HEK293T (cell line): Measurements from ENCODE around the gene GALNT14.

Source experiments
- CTCF ChIA-PET: fragments of 350-600 bp; formaldehyde crosslinking; extraction: SDS; loops from one replicate; lab custom pipeline; 2021; ENCODE audit warnings: antibody characterized with exemption, inconsistent platforms; lab: Yijun Ruan, JAX
- POLR2A ChIA-PET: fragments of 350-600 bp; formaldehyde crosslinking; extraction: SDS; loops from one replicate; lab custom pipeline; 2020; ENCODE audit warnings: antibody characterized with exemption, inconsistent platforms; lab: Yijun Ruan, JAX
- DNase-seq: peaks from one replicate; pipeline ENCODE4 v3.0.0; 2012; ENCODE audit warnings: mixed read lengths; ENCODE audit errors: extremely low spot score
- ARNT ChIP-seq: fragments of 450-650 bp; IDR thresholded peaks from 2 replicates; pipeline ENCODE4 v1.6.1; 2017; ENCODE audit warnings: mild to moderate bottlenecking
- BHLHE40 ChIP-seq: fragments of 450-650 bp; IDR thresholded peaks from 2 replicates; pipeline ENCODE4 v1.6.1; 2016; ENCODE audit warnings: mild to moderate bottlenecking, moderate library complexity, borderline replicate concordance
- CTBP1 ChIP-seq: fragments of 450-650 bp; IDR thresholded peaks from 2 replicates; pipeline ENCODE4 v1.6.1; 2016; ENCODE audit warnings: borderline replicate concordance
- ELF4 ChIP-seq: fragments of 450-650 bp; IDR thresholded peaks from 2 replicates; pipeline ENCODE4 v1.6.1; 2017; ENCODE audit warnings: antibody characterized with exemption
- FOXA1 ChIP-seq: fragments of 450-650 bp; IDR thresholded peaks from 2 replicates; pipeline ENCODE4 v1.6.1; 2016; ENCODE audit warnings: mild to moderate bottlenecking
- FOXK2 ChIP-seq: fragments of 450-650 bp; IDR thresholded peaks from 2 replicates; pipeline ENCODE4 v1.6.1; 2016; ENCODE audit warnings: mild to moderate bottlenecking
- FOXM1 ChIP-seq: fragments of 450-650 bp; IDR thresholded peaks from 2 replicates; pipeline ENCODE4 v1.6.1; 2017; ENCODE audit warnings: mild to moderate bottlenecking, borderline replicate concordance
- HDGF ChIP-seq: fragments of 450-650 bp; IDR thresholded peaks from 2 replicates; pipeline ENCODE4 v1.6.1; 2017; ENCODE audit warnings: antibody characterized with exemption, borderline replicate concordance
- L3MBTL2 ChIP-seq: fragments of 450-650 bp; conservative IDR thresholded peaks from 2 replicates; pipeline ENCODE4 v1.6.1; 2016; ENCODE audit warnings: mild to moderate bottlenecking
- LEF1 ChIP-seq: fragments of 450-650 bp; IDR thresholded peaks from 2 replicates; pipeline ENCODE4 v1.6.1; 2017; ENCODE audit warnings: mild to moderate bottlenecking, borderline replicate concordance
- NFRKB ChIP-seq: fragments of 450-650 bp; IDR thresholded peaks from 2 replicates; pipeline ENCODE4 v1.6.1; 2016; ENCODE audit warnings: mild to moderate bottlenecking, moderate library complexity
- SP1 ChIP-seq: fragments of 450-650 bp; IDR thresholded peaks from 2 replicates; pipeline ENCODE4 v1.6.1; 2017
- SUZ12 ChIP-seq: fragments of 450-650 bp; IDR thresholded peaks from 2 replicates; pipeline ENCODE4 v1.6.1; 2016; ENCODE audit warnings: mild to moderate bottlenecking
- TARDBP ChIP-seq: fragments of 450-650 bp; IDR thresholded peaks from 2 replicates; pipeline ENCODE4 v1.6.1; 2016
- ZNF384 ChIP-seq: fragments of 450-650 bp; IDR thresholded peaks from 2 replicates; pipeline ENCODE4 v1.6.1; 2016
- TF ChIP-seq, protein P1 (sequence below): fragments of 450-650 bp; IDR thresholded peaks from 2 replicates; pipeline ENCODE4 v1.6.1; 2016

GALNT14 gene

DNA sequence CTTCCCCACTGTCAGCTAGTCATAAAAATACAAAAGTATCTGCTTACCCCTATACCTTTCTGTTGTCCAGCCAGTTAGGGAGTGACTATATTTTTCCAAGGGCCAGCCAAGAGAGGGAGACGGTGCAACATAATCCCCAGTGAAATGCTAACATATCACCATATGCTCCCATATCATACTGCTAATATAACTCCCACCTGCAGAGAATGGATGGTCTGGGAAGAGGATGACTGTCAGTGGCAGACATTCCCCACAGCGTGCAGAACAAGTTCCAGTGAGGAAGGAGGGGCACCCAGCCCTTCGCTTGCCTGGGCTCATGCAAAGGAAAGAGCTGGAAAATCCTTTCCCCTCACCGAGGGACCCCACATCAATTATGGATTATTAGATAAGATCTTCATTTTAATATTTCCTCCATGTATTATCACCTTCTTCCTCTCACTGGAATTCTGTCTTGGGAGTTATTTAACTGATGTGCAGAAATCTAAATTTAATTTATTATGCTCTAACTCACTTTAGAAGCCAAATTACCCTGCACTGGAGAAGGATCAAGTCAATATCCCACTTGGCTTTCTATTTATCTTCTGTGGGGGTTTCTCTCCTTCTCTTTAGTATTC, 135.6 kb downstream of the GALNT14 start:
- POLR2A ChIA-PET = no interaction called here
- no peak for DNase-seq
- TF ChIP-seq ARNT (no peak), SUZ12 (no peak), L3MBTL2 (no peak), TARDBP (no peak), FOXA1 (no peak), NFRKB (no peak), ELF4 (no peak), BHLHE40 (no peak), FOXM1 (no peak), LEF1 (no peak), ZNF384 (no peak), HDGF (no peak), SP1 (no peak), FOXK2 (no peak), CTBP1 (no peak)
- TF ChIP-seq, protein P1, sequence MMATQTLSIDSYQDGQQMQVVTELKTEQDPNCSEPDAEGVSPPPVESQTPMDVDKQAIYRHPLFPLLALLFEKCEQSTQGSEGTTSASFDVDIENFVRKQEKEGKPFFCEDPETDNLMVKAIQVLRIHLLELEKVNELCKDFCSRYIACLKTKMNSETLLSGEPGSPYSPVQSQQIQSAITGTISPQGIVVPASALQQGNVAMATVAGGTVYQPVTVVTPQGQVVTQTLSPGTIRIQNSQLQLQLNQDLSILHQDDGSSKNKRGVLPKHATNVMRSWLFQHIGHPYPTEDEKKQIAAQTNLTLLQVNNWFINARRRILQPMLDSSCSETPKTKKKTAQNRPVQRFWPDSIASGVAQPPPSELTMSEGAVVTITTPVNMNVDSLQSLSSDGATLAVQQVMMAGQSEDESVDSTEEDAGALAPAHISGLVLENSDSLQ = no peak
- CTCF ChIA-PET = no interaction called here

DNA sequence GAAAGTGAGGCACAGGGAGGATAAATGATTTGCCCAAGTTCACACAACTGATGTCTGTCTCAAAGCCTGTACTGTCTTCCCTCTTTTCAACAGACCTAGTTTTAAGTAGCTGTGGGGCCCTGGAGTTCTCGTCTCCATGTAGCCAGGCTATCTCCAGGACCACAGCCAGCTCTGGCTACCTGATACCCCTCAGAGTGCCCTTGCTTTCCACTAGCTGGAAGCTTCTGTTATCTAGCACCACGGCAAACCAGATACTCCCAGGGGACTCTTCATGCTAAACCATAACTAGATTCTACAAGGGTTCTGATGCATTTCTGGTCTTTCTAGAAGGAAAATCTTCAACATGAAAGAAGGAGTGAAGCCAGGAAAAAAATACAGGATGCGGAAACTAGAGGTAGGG, 137.3 kb downstream of the GALNT14 start:
- DNase-seq = no peak
- ChIA-PET POLR2A (no interaction called here), CTCF (no interaction called here)
- TF ChIP-seq TARDBP (no peak), CTBP1 (no peak), SP1 (no peak), SUZ12 (no peak), ZNF384 (no peak), BHLHE40 (no peak), FOXM1 (no peak), NFRKB (no peak), FOXK2 (no peak), ARNT (no peak), LEF1 (no peak), FOXA1 (no peak), ELF4 (no peak), L3MBTL2 (no peak), HDGF (no peak)
- TF ChIP-seq, protein P1 = no peak

DNA sequence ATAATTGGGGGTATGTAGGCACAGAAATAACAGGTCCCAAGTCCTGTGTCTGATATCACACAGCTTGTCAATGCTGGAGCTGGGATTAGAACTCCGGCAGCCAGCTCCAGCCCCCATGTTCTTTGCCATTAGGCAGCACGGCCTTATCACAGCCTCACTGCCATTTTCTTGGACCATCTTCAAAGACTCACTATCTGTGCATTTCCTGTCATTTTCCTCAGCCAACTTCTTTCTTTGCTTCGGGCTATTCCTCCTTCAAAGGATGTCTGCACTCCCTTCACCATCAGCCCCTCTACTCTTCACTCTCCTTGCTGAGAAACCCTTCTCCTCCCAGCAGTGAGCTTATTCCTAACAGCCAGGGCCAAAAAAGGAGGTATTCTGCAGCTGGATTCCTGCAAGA, 139.6 kb downstream of the GALNT14 start:
- ChIA-PET CTCF (no interaction called here), POLR2A (no interaction called here)
- no peak for DNase-seq
- TF ChIP-seq ARNT = no peak
- no peak for TF ChIP-seq LEF1
- TF ChIP-seq FOXM1 = no peak
- no peak for TF ChIP-seq ELF4
- TF ChIP-seq BHLHE40 = no peak
- no peak for TF ChIP-seq CTBP1

DNA sequence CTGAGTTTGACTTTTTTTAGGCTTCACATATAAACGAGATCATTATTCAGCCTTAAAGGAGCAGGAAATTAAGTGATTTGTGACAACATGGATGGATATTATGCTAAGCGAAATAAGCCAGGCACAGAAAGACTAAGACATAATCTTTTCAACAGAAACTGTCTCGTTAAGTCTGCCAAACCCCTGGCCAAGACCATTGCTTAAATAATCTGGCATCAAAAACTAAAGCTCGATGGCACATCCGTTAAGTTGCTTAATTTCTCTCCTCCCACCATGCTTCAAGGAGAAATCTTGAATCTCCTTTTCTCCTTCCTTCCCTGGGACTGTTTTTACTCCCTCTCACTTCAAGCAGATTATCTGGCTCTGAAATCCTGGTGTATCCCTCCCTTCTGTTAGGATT, 140.3 kb downstream of the GALNT14 start:
- POLR2A ChIA-PET = no interaction called here
- DNase-seq = no peak
- CTCF ChIA-PET = no interaction called here
- TF ChIP-seq HDGF (no peak), FOXA1 (no peak), SUZ12 (no peak)

DNA sequence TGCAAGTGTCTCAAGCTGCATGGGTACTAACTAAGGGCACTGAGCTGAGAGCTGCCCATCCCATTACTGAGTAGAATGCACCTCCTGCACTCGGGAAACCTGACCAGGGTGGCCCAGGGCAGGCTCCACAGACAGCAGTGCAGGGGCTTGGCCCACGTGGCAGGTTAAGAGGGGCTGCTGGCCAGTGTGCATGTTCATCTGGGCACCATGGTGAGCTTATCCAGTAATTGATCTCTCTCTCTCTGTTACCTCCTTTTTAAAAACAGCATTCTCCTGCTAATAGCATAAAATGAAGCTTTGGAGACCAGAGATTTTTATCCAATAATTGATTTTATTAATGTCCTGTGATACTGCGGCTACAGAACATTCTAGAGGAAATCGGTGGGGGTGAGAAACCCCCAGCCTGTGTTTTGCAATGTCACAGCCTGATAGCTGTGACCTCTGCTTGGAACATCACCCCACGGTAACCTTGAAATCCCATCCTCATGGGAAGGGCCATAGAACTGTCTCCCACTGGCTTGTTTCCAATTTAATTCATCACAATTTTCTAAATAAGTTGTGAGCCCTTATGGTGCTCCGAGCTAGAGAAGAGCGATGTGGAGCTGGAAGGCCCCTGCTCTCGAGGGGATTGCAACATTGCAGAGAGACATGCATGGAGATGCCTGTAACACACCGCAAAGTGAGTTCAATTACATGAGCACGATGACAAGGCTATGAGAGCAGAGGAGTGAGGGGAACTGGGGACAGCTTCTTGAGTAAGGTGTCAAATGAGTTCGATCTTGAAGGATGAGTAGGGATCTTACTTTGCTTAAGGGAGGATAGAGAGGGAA, 143.8 kb downstream of the GALNT14 start:
- ChIA-PET POLR2A (no interaction called here), CTCF (no interaction called here)
- no peak for DNase-seq
- TF ChIP-seq, protein P1 = no peak
- no peak for TF ChIP-seq CTBP1
- no peak for TF ChIP-seq FOXM1
- no peak for TF ChIP-seq ZNF384
- TF ChIP-seq BHLHE40 = no peak
- no peak for TF ChIP-seq ARNT
- TF ChIP-seq ELF4 = no peak
- no peak for TF ChIP-seq FOXK2
- TF ChIP-seq NFRKB = no peak
- no peak for TF ChIP-seq SUZ12
- no peak for TF ChIP-seq L3MBTL2
- no peak for TF ChIP-seq LEF1
- TF ChIP-seq HDGF = no peak
- TF ChIP-seq SP1 = no peak

DNA sequence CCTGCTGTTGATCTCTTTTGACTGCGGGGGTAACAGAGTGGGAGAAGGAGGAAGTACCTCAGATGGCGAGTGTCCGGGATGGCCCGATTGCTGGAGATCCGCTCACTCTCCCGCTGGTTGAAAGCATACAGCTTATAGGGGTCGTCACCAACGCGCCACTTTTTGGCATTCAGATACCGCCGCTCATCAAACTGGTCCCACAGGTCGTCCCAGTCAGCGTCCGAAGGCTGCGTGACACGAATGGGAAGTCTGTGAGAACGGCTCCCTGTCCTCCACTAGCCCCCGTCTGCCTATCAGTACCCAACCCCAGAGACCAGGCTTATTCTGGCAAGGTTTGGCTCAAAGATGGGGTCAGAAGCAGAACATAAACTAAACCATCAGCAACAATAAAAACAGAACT, 145.5 kb downstream of the GALNT14 start:
- POLR2A ChIA-PET = no interaction called here
- TF ChIP-seq SP1 (no peak), ELF4 (no peak), ARNT (no peak), SUZ12 (no peak), TARDBP (no peak), BHLHE40 (no peak), FOXM1 (no peak), FOXK2 (no peak)
- no peak for DNase-seq
- CTCF ChIA-PET = no interaction called here
